ENCODE data around the gene MORF4L2. TPM values are rescaled to one million over a fixed set of nuclear protein-coding genes. Genes with fewer than 3 reads are reported as not detected.

MORF4L2 gene
- total RNA-seq, 4 donors from 2014 or later = 171 to 235 (median 185) TPM

DNA sequence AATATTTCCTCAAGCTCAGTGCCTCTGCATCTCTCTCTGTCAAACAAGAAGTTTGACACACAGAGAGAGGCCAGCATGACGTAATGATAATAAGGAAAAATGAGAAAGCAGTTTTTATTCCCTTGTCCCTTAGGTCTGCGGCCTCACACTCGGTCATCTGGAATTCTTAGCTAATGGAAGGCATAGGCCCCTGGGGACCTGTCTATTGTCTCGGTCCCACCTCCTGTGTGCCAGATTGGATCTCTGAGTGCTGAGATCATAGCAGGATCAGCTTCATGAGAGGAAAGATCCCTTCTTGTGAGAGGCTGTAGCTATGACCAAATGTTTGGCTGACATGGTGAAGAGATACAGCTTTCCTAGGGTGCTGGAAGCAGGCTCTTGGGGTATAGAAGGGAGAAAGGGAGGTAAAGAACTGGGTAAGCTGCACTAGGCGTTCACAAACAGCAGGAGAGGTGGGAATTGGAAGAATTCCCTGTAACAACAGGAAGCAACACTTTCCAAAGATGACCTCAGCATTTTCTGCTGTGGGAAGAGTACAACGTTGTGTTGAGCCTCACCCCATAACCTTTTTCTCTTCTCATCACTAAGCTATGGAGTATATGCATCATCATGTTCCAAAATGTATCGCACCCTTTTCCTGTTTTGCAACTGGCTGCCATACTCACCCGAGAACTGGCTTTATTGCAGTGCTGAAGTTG, 44.4 kb upstream of the MORF4L2 start:
- no peaks in the 10 kb centered on the region for H3K9me3 ChIP-seq
- intact Hi-C loops (cut with DNase I; ENCODE audit: low total_unique reads) (no loop called here), in situ Hi-C loops (cut with MboI; ENCODE audit: low pct_ligation_motif_present in 1 of 4, low pct_unique_long_range_greater_than_20kb in 1 of 4, low sequenced_read_pairs in 3 of 4) (no loop called here)
- DNase-seq = no peak
- WGBS, 2 donors (ENCODE audit: low coverage in 1 of 2) = 59% methylated on average over 8 of the region's 8 CpGs; no CpG with 5 or more reads in 1 of the 2 donors
- H3K4me1 ChIP-seq = no peaks in the 10 kb centered on the region
- TF ChIP-seq, protein P1, sequence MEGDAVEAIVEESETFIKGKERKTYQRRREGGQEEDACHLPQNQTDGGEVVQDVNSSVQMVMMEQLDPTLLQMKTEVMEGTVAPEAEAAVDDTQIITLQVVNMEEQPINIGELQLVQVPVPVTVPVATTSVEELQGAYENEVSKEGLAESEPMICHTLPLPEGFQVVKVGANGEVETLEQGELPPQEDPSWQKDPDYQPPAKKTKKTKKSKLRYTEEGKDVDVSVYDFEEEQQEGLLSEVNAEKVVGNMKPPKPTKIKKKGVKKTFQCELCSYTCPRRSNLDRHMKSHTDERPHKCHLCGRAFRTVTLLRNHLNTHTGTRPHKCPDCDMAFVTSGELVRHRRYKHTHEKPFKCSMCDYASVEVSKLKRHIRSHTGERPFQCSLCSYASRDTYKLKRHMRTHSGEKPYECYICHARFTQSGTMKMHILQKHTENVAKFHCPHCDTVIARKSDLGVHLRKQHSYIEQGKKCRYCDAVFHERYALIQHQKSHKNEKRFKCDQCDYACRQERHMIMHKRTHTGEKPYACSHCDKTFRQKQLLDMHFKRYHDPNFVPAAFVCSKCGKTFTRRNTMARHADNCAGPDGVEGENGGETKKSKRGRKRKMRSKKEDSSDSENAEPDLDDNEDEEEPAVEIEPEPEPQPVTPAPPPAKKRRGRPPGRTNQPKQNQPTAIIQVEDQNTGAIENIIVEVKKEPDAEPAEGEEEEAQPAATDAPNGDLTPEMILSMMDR (IDR thresholded peaks at IDR 0.05) = no peak
- TF ChIP-seq POLR2A (IDR thresholded peaks at IDR 0.05) (no peak), POLR2AphosphoS5 (IDR thresholded peaks at IDR 0.05) (no peak), EP300 (IDR thresholded peaks at IDR 0.05; ENCODE audit: low read depth) (no peak)
- H3K27me3 ChIP-seq = no peaks in the 10 kb centered on the region
- H3K36me3 ChIP-seq = no peaks in the 10 kb centered on the region
- H3K27ac ChIP-seq = no peak overlapping the region
- H3K4me3 ChIP-seq = no peak overlapping the region

DNA sequence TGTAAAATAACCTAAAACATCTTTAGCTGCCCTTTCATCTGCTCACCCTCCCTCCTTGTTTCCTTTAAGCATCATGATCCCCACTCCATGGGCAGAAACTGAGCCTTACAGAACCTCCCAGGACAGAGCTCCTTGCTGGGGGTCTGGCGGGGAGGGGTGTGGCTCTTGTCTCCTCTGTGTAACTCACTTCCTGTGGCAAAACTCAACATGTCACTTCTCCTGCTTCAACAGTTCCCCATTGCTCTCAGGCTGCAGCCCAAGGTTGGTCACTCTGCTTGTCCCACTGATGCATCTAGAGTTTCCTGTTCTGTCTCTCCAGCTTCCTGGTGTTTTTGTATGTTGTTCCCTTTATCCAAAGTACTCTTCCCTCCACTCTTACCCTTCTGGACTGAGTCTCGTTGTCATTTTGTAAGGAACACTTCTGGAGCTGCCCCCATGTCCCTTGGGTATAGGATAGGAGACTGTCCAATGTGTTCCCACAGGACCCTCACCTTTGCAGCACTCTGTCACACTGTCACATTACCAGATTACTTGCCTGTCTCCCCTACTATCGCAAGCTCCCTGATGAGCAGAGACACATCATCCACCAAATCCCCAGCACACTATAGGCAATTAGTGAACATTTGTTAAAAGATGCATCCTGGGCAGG, 43.8 kb upstream of the MORF4L2 start:
- in situ Hi-C loops (cut with MboI; ENCODE audit: low pct_ligation_motif_present in 1 of 4, low pct_unique_long_range_greater_than_20kb in 1 of 4, low sequenced_read_pairs in 3 of 4) = no loop called here
- H3K9me3 ChIP-seq = no peaks in the 10 kb centered on the region
- WGBS, 2 donors (ENCODE audit: low coverage in 1 of 2) = 75% methylated on average over 3 of the region's 3 CpGs; no CpG with 5 or more reads in 1 of the 2 donors
- no peak for TF ChIP-seq EP300 (IDR thresholded peaks at IDR 0.05; ENCODE audit: low read depth)
- TF ChIP-seq, protein P1 (IDR thresholded peaks at IDR 0.05) = no peak
- TF ChIP-seq POLR2AphosphoS5 (IDR thresholded peaks at IDR 0.05) = no peak
- no peak for TF ChIP-seq POLR2A (IDR thresholded peaks at IDR 0.05)
- H3K36me3 ChIP-seq = no peaks in the 10 kb centered on the region
- no peak overlapping the region for H3K27ac ChIP-seq
- no peaks in the 10 kb centered on the region for H3K4me1 ChIP-seq
- no peaks in the 10 kb centered on the region for H3K27me3 ChIP-seq
- no peak for DNase-seq
- H3K4me3 ChIP-seq = no peak overlapping the region
- intact Hi-C loops (cut with DNase I; ENCODE audit: low total_unique reads) = no loop called here

DNA sequence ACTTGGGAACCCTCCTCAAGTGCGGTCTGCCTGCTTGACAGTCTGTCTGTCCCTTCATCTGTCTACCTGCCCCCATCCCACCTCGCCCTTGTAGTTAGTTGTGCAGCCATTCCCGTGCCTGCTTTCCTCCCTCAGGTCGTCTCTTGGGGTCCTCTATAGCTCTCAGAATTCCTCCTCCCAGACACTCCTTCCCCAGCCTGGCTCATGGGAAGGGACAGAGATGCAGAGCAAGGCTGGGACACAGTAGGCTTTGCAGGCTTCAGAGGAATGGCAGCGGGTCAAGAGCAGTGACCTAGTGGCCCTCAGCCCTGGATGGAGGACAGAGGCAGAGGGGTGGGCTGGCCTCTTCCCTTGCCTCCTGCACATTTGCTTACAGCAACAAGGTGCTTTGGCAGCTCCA, 42.5 kb upstream of the MORF4L2 start:
- WGBS, 2 donors (ENCODE audit: low coverage in 1 of 2) = 69% methylated on average over 5 of the region's 5 CpGs; no CpG with 5 or more reads in 1 of the 2 donors
- Histone ChIP-seq H3K4me1 (no peaks in the 10 kb centered on the region), H3K9me3 (no peaks in the 10 kb centered on the region), H3K27ac (no peak overlapping the region), H3K27me3 (no peaks in the 10 kb centered on the region), H3K4me3 (no peak overlapping the region), H3K36me3 (no peaks in the 10 kb centered on the region)
- in situ Hi-C loops (cut with MboI; ENCODE audit: low pct_ligation_motif_present in 1 of 4, low pct_unique_long_range_greater_than_20kb in 1 of 4, low sequenced_read_pairs in 3 of 4) (no loop called here), intact Hi-C loops (cut with DNase I; ENCODE audit: low total_unique reads) (no loop called here)
- no peak for DNase-seq
- TF ChIP-seq POLR2A (IDR thresholded peaks at IDR 0.05) (no peak), POLR2AphosphoS5 (IDR thresholded peaks at IDR 0.05) (no peak), EP300 (IDR thresholded peaks at IDR 0.05; ENCODE audit: low read depth) (no peak)
- TF ChIP-seq, protein P1 (IDR thresholded peaks at IDR 0.05) = no peak

DNA sequence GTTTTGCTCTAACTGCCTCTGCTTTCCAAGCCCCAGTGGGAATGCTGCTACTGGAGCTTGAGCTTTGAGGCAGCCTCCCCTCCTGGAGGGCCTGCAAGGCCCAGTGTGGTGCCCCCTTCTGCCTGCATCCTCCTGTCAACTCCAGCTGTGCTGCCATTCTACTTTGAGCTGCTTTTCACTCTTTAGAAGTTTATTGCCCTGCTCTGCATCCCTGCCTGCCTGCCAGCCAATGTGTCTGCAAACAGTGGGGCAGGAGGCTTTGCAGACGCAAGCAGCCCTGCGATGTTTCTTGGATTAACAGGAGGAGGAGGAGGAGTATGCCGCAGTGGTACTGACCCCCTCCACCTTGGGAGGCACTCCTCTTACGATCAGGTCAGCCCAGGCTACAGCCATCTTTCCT, 40.6 kb upstream of the MORF4L2 start:
- in situ Hi-C loops (cut with MboI; ENCODE audit: low pct_ligation_motif_present in 1 of 4, low pct_unique_long_range_greater_than_20kb in 1 of 4, low sequenced_read_pairs in 3 of 4) = no loop called here
- Histone ChIP-seq H3K4me1 (no peaks in the 10 kb centered on the region), H3K36me3 (no peaks in the 10 kb centered on the region), H3K9me3 (no peaks in the 10 kb centered on the region), H3K27ac (no peak overlapping the region), H3K4me3 (no peak overlapping the region), H3K27me3 (no peaks in the 10 kb centered on the region)
- DNase-seq = no peak
- intact Hi-C loops (cut with DNase I; ENCODE audit: low total_unique reads) = no loop called here
- WGBS, 2 donors (ENCODE audit: low coverage in 1 of 2) = 69% methylated on average over 4 of the region's 4 CpGs; no CpG with 5 or more reads in 1 of the 2 donors
- no peak for TF ChIP-seq POLR2AphosphoS5 (IDR thresholded peaks at IDR 0.05)
- no peak for TF ChIP-seq POLR2A (IDR thresholded peaks at IDR 0.05)
- TF ChIP-seq, protein P1 (IDR thresholded peaks at IDR 0.05) = no peak
- no peak for TF ChIP-seq EP300 (IDR thresholded peaks at IDR 0.05; ENCODE audit: low read depth)

Measured in transverse colon (tissue), 4 donors.